GOT3 (cell line): ENCODE data around the gene PEAR1.
A peak's percentile ranks its signal among the peaks of the same experiment; 100 is the strongest.
"Not testable (repeated sequence)": the region's sequence is repeated elsewhere in the genome, so short reads cannot be mapped to it uniquely, and the experiment has no call there.

Source experiments
- DNase-seq: peaks from one replicate; lab custom pipeline; 2025; ENCODE audit warnings: mixed read lengths; lab: John Stamatoyannopoulos, UW

PEAR1 gene

DNA sequence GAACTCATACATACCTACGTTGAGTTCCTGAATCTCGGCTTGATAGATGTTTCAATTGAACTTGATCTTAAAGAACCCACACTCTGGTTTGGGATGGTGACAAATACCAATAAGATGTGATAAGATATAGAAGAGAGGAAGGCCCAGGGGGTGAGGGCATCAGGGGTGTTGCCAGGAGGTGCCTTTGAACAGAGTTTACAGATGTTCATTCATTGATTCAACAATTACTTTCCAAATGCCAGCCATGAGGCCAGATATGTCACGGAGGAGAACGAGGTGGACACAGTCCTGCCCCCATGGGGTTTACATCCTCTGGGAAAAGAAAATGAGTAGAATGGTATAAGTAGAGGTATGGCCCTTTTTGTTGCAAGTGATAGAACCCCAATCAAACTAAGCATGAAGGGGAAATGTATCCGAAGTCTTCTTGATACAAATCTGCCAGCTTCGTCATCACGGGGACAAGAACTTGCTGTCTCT, 27.6 kb downstream of the PEAR1 start:
- DNase-seq, result no peak

DNA sequence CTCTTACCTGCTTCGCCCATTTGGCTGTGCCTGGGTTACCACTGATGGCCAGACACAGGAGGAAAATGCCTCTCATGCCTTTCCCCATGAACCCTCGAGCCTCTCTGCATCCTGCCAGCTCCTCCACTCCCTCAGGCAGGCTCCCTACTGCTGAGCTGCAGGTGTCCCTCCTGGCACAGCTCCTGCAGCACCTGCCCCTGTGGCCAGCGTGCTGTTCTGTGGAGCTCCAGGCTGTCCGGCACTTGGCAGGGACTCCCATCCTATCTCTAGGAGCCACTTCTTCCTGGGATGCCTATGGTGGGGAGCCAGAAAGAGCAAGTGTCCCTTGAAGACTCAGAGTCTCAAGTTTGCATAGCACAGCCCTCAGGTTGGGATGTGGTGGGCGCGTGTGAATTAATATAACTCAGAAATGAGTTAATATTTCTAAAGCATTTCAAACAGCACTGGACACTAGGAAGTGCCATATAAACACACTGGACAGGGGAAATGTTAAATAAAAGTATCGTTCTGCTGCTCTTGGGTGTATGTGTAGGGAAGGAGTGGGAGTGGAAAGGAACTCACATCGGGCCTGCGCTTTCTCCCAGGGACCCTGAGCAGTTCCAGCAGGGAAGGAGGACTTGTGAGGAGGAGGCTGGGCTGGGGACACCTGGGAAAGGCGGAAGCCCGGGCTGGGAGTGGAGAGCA, 29.6 kb downstream of the PEAR1 start:
- DNase-seq, result no peak

DNA sequence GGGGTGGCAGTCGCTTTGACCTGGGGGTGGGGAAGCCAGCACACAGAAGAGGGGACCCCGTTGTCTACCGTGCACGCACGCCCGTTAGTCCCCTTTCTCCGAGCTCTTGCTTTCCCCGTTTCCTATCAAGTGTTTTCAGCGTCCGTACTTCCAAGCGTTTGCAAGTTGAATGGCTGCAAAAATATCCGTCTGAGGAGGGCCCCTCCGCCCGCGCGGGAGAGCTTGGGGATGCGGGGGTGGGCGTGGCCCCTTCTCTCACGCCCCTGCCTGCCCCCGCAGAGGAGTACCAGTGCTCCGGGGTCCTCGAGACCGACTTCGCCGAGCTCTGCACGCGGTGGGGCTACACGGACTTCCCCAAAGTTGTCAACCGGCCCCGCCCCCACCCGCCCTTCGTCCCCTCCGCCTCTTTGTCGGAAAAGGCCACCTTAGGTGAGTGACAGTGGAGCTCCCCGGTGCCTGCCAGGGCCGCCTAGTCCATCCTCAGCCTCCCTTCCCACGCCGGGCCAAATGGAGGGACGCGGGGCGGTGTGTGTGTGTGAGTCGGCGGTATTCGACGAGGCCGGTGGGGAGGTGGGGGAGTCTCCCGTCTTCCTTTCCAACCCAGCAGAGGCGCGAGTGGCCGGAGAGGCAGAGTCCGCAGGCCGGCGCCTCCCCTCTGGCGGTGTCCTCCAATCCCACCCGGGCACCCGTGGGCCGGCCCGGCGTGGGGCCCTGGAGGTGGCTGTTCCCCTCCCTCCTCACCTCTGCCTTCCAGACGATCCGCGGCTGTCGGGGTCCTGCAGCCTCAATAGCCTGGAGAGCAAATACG, 30.4 kb downstream of the PEAR1 start:
- no peak for DNase-seq

DNA sequence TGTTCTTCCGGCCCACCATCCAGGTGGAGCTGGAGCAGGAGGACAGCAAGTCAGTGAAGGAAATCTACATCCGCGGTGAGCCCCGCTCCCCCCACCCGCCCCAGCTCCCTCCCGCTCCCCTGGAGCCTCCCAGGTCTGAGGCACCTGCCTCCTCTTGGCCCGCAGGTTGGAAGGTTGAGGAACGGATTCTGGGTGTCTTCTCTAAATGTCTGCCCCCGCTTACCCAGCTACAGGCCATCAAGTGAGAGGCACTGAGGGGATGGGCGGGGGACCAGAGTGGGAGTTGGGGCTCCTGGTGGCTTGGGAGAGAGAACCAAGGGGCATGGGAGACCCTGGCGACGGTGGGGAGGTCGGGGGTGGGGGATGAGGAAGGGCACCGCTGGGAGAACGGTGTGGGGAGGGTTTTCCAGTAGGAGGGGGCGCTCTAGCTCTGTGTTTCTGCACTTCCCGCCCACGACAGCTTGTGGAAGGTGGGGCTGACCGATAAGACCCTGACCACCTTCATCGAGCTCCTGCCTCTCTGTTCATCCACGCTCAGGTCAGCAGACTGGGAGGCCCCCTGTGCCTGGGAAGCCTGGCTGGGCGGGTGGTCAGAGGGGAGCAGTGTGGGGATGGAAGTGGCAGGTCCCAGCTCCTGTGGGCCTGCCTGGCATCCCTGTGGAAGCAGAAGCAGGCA, 31.1 kb downstream of the PEAR1 start:
- no peak for DNase-seq

DNA sequence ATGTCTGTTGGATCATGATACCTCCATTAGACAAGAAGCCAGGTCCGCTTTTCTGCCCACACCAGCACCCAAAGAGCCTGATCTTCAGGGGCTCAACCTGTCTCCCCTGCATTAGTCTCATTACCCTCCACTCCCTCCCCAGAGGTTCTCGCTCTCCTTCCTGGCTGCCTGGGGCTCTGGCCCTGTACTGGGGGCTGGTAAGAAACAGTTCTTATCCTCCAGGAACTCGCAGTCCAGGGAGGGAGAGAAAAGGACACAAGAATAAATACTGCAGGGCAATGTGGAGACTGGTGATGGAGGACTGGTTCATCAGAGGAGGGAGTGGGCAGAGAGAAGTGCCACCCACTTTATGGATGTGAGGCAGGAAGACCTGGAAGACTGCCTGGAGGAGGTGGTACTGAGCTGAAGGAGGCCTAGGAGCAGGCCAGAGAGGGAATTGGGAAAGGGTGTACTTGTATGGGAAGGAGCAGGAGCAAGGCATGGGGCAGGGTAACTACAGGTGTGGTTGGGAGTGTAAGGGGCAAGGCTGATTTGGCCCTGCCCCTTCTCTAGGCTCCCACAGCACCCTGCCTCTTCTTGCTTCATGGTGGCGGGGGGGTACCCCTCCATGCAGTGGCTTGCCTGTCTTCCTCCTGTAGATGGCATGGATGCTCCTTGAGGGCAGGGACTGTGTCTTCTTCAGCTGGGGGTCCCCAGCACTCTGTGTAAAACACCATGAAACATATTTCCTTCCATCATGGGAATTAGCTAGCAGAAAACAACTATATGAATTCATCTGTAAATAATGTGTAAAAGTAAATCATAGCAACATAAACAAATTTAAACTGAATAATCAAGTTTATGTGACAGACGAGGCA, 31.9 kb downstream of the PEAR1 start:
- DNase-seq, result no peak

DNA sequence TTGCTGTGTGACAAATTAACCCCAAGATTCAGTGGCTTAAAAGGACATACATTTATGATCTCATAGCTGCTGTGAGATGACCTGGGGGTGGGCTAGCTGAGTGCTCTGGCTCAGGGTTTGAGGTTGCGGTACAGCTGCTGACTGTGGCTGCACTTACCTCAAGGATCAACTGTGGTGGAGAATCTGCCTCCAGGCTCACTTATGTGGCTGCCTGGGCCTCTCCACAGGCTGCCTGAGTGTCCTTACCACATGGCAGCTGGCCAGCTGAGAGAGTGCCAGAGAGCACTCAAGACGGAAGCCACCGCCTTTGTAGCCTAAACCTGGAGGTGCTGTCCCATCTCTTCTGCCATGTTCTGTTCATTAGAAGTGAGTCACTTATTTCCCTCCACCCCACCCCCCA, 32.7 kb downstream of the PEAR1 start:
- DNase-seq, result no peak

DNA sequence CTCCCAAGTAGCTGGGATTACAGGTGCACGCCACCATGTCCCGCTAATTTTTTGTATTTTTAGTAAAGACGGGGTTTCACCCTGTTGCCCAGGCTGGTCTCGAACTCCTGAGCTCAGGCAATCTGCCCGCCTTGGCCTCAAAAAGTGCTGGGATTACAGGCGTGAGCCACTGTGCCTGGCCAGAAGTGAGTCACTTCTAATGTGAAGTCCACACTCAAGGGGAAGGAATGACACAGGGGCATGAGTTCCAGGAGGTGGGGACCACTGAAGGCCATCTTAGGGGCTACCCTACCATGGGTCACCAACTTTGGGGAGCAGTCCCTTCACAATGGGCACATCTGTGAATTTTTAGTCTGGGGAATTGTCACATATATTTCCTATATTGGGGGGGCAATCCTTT, 33.2 kb downstream of the PEAR1 start:
- not testable (repeated sequence) for DNase-seq

DNA sequence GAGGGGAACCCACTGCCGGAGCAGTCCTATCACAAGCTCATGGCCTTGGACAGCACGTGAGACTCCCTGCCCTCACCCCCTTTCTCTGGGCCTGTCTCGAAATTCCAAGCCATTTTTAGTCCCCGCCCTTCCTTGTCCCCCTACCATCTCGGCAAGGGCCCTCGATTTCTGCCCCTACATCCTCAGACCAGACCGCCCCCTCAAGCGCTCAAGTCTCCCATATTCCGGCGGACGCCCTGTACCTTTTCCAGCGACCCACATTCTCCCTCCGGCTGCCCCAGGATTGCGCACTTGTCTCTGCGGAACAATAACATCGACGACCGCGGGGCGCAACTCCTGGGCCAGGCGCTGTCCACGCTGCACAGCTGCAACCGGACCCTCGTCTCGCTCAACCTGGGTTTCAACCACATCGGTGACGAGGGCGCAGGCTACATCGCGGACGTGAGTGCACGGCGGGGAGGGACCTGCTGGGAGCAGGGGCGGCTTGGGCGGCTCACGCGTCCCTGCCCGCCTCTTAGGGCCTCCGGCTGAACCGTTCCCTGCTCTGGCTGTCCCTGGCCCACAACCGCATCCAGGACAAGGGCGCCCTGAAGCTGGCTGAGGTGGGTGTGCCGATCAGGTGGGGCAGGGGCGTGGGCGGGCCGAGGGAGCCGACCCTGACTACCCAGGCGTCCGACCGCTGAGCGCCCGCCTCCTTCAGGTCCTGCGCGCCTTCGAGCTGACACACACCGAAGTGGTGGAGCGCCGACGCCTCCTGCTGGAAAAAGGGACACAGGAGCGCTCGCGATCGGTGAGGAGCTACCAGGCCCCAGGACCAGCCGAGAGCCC, 33.9 kb downstream of the PEAR1 start:
- peak; percentile 32 for DNase-seq

DNA sequence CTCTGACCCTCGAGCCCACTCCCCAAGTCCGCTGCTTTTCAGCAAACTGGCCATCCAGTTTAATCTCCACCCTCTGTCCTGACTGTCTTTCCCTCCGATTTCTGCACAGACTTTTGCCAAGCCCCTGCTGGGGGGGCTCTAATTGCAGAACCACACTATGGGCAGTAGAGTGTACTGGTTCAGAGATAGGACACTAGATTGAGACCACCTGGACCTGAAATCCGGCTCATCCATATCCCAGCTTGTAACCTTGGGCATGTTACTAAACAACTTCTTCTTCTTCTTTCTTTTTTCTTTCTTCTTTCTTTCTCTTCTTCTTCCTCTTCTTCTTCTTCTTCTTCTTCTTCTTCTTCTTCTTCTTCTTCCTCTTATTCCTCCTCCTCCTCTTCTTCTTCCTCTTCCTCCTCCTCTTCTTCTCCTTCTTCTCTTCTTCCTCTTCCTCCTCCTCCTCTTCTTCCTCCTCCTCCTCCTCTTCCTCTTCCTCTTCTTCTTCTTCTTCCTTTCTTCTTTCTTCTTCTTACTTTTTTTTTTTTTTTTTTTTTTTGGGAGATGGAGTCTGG, 34.6 kb downstream of the PEAR1 start:
- no peak for DNase-seq

DNA sequence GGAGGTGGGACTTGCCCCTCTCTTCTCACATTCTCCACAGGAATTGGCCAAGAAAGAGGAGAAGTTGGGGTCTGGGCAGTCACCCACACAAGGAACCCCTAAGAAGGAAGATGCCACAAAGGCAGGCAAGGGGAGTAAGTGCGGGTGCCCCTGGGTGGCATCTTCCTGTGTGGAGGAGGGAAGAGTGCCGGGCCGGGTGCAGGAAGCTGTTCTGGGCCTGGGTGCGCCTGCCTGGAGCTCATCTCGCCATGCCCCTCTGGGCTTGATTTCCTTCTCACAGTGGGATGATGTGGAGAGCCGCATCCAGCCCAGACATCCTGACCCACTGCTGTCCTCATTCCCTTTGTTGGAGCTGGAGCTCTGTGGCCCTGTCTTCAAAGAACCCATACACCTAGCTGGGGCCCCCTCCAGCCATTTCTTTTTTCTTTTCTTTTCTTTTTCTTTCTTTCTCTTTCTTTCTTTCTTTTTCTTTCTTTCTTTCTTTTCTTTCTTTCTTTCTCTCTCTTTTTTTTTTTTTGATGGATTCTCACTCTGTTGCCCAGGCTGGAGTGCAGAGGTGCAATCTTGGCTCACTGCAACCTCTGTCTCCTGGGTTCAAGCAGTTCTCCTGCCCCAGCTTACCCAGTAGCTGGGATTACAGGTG, 36.2 kb downstream of the PEAR1 start:
- no peak for DNase-seq

DNA sequence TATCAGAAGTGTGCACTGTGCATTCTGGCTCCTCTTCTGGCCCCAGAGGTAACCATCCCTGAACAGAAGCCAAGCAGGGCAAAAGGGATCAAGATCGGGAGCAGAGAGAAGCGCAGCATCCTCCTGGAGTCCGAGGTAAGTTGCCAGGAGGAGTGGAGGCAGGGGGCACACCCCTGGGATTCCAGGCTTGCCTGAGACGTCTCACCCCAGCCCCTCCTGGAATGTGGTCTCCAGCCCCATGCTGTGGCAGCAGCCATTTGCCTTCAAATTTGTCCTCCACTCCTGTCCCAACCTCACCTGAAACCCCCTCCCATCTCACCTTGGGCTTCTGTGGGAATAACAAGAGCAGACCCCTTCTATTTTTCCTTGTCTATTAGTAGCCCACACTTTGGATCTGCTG, 37.0 kb downstream of the PEAR1 start:
- no peak for DNase-seq

DNA sequence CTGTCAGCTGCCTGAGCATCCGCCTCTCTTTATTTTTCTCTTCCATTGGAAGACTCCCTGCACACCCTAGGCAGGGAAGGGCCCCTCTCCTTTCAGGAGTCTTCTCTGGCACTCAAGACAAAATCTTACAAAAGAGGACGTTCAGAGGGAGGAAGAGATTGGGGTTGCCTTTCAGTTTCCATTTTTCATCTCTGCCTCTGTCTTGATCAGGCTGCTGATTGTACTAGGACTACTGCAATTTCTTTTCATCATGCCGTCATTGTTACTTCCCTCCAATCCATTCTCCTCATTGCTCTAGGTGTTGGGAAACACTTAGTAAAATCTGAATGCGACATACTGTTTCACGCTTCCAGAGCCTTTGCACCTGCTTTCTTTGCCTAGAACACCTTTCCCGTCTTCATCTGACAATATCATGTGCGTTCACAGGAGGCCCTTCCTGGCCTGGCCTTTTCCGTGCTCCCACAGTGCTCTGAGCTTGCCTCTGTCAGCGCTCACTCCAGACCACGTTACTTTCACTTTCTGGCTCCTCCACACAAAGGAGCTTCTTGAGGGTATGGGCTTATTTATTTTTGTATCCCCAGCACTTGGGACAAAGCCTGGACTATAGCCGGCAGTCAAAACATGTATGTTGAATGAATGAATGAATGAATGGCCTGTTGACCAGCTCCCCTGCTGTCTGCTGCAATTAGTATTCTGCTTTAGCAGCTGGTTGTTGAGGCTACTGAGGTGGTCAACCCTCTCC, 37.9 kb downstream of the PEAR1 start:
- DNase-seq, result no peak

DNA sequence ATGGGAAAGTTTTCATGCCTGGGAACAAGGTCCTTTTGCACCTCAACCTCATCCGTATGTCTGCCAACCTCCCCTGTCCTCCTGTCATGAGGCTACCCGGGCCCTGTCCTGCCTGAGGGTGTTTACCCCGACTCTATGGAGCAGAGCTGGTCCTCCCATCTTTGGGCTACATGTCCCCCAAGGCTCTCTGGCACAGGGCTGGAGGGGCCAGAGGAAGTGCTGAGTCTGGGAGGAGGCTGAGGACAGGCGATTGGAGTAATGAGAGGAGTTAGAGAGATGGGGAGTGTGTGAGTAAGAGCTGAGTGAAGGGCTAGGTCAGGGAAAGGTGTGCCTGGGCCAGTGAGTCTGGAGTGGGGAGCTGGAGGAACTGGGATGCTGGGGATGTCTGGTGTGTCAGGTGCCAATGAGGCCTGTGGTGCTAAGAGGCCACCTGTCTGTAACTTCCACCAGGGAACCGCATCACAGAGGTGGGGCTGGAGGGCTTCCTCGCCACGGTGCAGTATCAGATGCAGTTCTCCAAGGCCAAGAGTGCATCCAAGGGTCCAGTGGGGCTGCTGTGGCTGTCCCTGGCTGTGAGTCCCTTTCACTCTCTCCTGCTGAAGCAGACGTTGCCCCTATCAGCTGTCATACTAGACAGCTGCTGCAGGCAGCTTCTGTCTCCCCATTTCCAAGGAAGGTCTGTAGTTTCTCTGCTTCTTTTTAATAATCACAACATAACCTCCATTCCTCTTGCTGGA, 38.6 kb downstream of the PEAR1 start:
- no peak for DNase-seq

DNA sequence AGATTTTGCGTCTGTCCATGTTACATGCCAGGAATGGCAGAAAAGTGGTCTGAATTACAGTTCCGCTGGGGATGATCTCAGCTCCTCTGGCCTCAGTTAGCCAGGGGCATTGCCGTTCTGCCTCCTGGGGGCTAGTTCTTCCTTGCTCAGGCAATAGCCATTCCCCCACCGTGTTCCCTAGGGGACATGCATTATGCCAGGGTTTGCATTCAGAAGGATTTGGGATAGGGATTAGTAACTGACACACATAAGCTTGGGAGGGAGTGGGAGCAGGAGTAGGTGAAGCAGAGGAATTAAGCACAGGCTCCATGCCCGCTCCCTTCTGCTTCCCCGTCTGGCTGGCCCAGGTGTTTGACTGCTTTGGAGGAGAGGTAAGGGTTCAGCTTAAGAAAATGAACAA, 39.6 kb downstream of the PEAR1 start:
- DNase-seq, result no peak

DNA sequence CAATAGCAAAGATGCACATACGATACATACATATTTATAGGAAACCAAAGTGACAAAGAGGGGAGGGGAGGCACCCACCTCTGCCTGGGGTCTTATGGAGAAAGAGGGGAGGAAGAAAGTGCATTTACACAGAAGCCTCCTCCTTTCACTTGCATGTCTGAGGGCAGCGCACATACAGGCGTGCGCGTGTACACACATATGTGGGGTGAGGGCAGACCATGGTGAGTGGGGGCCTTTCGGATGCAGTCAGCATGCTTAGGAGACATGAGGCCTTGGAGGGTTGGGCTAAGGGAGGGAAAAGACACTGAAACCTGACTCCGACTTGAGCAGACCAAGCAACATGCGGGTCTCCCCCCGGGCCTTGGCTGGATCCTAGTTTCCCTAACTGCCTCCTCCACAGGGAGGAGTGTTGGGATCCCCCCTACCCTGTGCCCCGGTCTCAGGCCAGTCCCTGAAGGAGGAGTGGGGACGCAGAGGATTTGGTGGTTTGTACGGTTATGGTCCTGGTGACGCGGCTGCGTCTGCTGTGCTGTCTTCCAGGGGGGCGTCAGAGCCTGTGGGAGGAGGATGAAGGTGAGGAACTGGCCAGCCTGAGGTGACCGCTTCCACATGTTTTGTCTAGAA, 42.1 kb downstream of the PEAR1 start:
- DNase-seq, result no peak

DNA sequence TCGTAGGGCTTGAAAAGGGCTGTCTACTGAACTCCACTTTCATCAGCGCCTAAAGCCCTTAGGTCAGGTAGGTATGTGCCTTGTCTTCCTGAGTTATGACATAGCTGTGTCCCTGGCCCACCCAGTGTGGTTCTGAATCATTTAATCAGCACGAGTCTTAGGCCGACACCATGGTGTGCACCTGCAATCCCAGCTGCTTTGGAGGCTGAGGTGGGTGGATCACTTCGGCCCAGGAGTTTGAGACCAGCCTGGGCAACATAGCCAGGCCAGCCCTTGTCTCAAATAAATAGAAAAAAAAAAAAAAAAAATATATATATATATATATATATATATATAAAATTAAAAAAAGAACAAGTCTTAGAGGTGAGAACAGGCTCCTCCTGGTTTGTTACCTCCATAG, 42.7 kb downstream of the PEAR1 start:
- DNase-seq, result no peak

DNA sequence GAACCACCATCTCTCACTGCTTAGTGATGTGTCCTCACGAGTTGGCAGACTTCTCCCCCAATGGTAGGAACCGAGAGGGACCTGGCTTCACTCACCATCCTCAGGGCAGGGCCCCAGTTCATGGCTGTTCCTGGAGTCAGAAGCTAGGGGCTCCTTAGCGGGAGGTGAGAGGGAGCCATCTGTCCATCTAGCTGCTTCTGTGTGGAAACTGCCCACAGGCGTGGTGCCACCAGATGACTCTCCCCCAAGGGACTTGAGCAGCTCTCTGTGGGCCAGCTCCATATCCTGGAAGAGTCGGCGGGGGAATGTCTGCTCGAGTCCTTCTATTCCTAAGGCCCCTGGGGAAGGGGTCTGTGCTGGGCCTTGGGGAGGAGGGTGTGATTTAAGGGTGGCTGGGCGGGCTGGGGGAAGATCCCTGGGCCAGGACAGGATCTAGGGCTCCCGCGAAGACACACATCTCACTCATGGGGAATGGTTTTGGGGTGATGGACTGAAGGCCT, 43.3 kb downstream of the PEAR1 start:
- DNase-seq, result no peak

DNA sequence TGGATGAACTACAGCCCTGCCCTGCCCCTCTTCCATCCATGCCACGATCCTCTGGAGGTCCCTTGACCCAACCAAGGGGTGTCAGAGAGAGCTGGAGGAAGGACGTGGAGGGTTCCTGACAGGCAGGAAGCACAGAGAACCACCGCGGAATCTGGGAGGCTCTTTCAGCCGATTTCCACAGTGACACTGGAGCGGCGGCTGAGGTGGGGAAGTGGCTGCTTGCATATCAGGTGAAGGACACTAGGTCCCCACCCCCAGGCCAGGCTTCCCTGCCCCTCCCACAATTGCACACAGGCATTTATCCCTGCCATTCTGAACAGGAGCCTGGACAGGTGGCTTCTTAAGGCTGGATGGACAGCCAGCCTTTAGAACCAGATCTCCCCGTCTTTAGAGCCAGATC, 44.4 kb downstream of the PEAR1 start:
- no peak for DNase-seq
